Right atrium auricular region (tissue), 2 donors: ENCODE measurements around the gene DCDC2C. TPM values are rescaled to one million over a fixed set of nuclear protein-coding genes. Genes with fewer than 3 reads are reported as not detected.
"Not testable (repeated sequence)": the region's sequence is repeated elsewhere in the genome, so short reads cannot be mapped to it uniquely, and the experiment has no call there.

Experiments used
- DNase-seq: peaks from one replicate; pipeline ENCODE4 v3.0.0-alpha.2; 2019; ENCODE audit warnings: low spot score
- H3K27ac ChIP-seq, 2 donors: fragments of 200-600 bp; sonication (generic); 1 replicate in 1 of 2; 2 replicates in 1 of 2; pipeline ENCODE4 v1.5.1; 2016 to 2019
- H3K27me3 ChIP-seq, 2 donors: fragments of 200-600 bp; sonication (generic); one replicate each; pipeline versions ENCODE4 v1.5.1 to v1.6.0; 2017 to 2019
- H3K36me3 ChIP-seq: fragments of 200-600 bp; sonication (generic); one replicate; pipeline ENCODE4 v1.5.1; 2016
- H3K4me1 ChIP-seq, 2 donors: fragments of 200-600 bp; sonication (generic); one replicate each; pipeline versions ENCODE4 v1.5.1 to v1.6.0; 2017 to 2019
- H3K4me3 ChIP-seq, 2 donors: fragments of 200-600 bp; sonication (generic); 1 replicate in 1 of 2; 2 replicates in 1 of 2; pipeline ENCODE4 v1.5.1; 2017 to 2019; ENCODE audit warnings: mild to moderate bottlenecking in 1 of 2, moderate library complexity in 1 of 2
- H3K9me3 ChIP-seq, 2 donors: fragments of 200-600 bp; sonication (generic); one replicate each; pipeline ENCODE4 v1.5.1; 2019
- CTCF ChIP-seq, 2 donors: fragments of 200-600 bp; sonication (generic); IDR thresholded peaks; one replicate each; pipeline ENCODE4 v1.5.1; 2019; ENCODE audit warnings: antibody characterized with exemption in 2 of 2
- total RNA-seq, 2 donors: library from RNA; depleted of rRNA; stranded (reverse); fragments of >200 nt; gene quantifications; one replicate each; pipeline ENCODE4 v1.1.0, GENCODE V29; 2016

Gene DCDC2C
- total RNA-seq, 2 donors from 2014 or later, result not detected

- H3K9me3 ChIP-seq, result no peaks in the 10 kb centered on the region
- DNase-seq, result no peak
These were observed 102.8 kb downstream of the DCDC2C start for GRCh38 chr2:3806168-3806567.

GRCh38 chr2:3806730-3807129 lies 103.4 kb downstream of the DCDC2C start:
- TF ChIP-seq CTCF (IDR thresholded peaks at IDR 0.05), result no peak
- no peak for DNase-seq
- no peak overlapping the region for H3K4me3 ChIP-seq
- no peaks in the 10 kb centered on the region for H3K36me3 ChIP-seq
- no peaks in the 10 kb centered on the region for H3K9me3 ChIP-seq
- H3K27ac ChIP-seq, result no peak overlapping the region
- H3K27me3 ChIP-seq, result no peaks in the 10 kb centered on the region
- no peaks in the 10 kb centered on the region for H3K4me1 ChIP-seq

More at GRCh38 chr2:3806168-3806567, 102.8 kb downstream of the DCDC2C start:
- no peaks in the 10 kb centered on the region for H3K36me3 ChIP-seq
- no peaks in the 10 kb centered on the region for H3K27me3 ChIP-seq
- H3K27ac ChIP-seq, result no peak overlapping the region
- TF ChIP-seq CTCF (IDR thresholded peaks at IDR 0.05), result no peak
- no peak overlapping the region for H3K4me3 ChIP-seq
- no peaks in the 10 kb centered on the region for H3K4me1 ChIP-seq

GRCh38 chr2:3807853-3808252 lies 104.5 kb downstream of the DCDC2C start:
- no peak for TF ChIP-seq CTCF (IDR thresholded peaks at IDR 0.05)
- Histone ChIP-seq H3K4me3 (no peak overlapping the region), H3K4me1 (no peaks in the 10 kb centered on the region), H3K36me3 (no peaks in the 10 kb centered on the region), H3K27ac (no peak overlapping the region), H3K27me3 (no peaks in the 10 kb centered on the region), H3K9me3 (no peaks in the 10 kb centered on the region)
- no peak for DNase-seq

GRCh38 chr2:3814706-3815245 lies 111.4 kb downstream of the DCDC2C start:
- DNase-seq, result no peak
- no peaks in the 10 kb centered on the region for H3K4me1 ChIP-seq
- no peak overlapping the region for H3K27ac ChIP-seq
- no peaks in the 10 kb centered on the region for H3K36me3 ChIP-seq
- H3K27me3 ChIP-seq, result no peaks in the 10 kb centered on the region
- H3K4me3 ChIP-seq, result no peak overlapping the region
- peaks cover 0 to 17% of the 10 kb centered on the region in 2 donors for H3K9me3 ChIP-seq
- TF ChIP-seq CTCF (IDR thresholded peaks at IDR 0.05), result no peak

- not testable (repeated sequence) for H3K27me3 ChIP-seq, H3K27ac ChIP-seq, H3K4me1 ChIP-seq, DNase-seq, H3K36me3 ChIP-seq, H3K4me3 ChIP-seq
- H3K9me3 ChIP-seq, result peaks cover 0 to 17% of the 10 kb centered on the region in 2 donors
These were observed 113.8 kb downstream of the DCDC2C start for GRCh38 chr2:3817144-3817543.

GRCh38 chr2:3823748-3824147 lies 120.4 kb downstream of the DCDC2C start:
- TF ChIP-seq CTCF (IDR thresholded peaks at IDR 0.05), result no peak
- Histone ChIP-seq H3K4me3 (no peak overlapping the region), H3K4me1 (no peaks in the 10 kb centered on the region), H3K36me3 (no peaks in the 10 kb centered on the region), H3K27me3 (no peaks in the 10 kb centered on the region), H3K27ac (no peak overlapping the region), H3K9me3 (peaks cover 0 to 8% of the 10 kb centered on the region in 2 donors)
- DNase-seq, result no peak
